NCI-H82 treated with DMSO at 0.1 percent for 48 hours (cell line): ENCODE measurements around the gene ZNF215.
"Not testable (repeated sequence)": the region's sequence is repeated elsewhere in the genome, so short reads cannot be mapped to it uniquely, and the experiment has no call there.

Source experiments
- DNase-seq: peaks from one replicate; lab custom pipeline; 2025; ENCODE audit not compliant: unreplicated experiment; lab: John Stamatoyannopoulos, UW

Gene ZNF215

GRCh38 chr11:6932145-6932544 lies 5.9 kb downstream of the ZNF215 start:
- DNase-seq = no peak

- DNase-seq = no peak
Observed at GRCh38 chr11:6941970-6942369, 15.7 kb downstream of the ZNF215 start.

- no peak for DNase-seq
Observed at GRCh38 chr11:6943131-6943530, 16.9 kb downstream of the ZNF215 start.

GRCh38 chr11:6954248-6954647 lies 28.0 kb downstream of the ZNF215 start:
- DNase-seq = not testable (repeated sequence)

DNA sequence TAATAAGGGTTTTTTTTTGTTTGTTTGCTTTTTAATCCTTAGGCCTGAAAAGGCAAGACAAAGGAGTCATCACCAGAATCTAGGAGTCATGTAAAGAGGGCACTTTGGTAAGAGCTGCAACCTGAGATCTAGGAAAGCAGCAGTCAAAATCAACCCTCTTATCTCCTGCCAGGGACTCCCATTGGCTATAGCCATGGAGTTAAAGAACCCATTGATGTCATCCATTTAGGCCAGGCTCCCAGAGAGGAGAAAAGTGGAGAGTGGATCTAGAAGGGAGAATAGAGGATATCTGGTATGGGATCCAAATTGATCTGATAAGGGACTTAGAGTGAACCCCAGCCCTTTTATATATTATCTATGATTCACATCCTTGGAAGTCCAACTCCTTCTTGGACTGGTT lies 35.9 kb downstream of the ZNF215 start:
- DNase-seq = no peak

- no peak for DNase-seq
Observed at GRCh38 chr11:6962673-6963072, 36.4 kb downstream of the ZNF215 start.

DNA sequence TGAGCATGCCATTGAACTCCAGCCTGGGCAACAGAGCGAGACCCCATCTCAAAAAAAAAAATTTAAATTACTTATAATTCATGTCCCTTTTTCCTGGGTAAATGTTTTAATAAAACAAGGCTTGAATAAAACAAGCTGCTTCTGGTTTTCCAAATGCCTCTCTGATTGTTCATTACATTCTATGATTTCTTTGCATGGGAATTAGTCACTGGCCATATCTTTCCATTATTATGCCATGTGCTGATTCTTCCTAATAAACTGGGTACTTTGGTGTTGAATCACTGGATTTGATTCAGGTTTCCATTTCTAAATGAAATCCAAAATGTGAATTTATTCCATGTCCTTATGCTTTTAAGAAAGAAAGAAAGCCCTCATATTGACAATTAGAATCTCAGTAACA lies 42.6 kb downstream of the ZNF215 start:
- DNase-seq = no peak

DNA sequence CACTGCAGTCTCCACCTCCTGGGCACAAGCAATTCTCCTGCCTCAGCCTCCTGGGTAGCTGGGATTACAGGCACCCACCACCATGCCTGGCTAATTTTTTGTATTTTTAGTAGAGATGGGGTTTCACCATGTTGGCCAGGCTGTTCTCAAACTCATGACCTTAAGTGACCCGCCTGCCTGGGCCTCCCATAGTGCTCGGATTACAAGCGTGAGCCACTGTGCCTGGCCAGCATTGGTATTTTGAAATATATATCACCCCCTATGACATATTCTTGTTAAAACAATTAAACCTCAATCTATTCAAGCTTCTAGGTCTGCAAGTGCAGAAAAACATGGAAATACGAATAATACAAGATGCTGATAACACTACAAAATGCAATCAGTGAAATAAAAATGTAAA lies 43.6 kb downstream of the ZNF215 start:
- not testable (repeated sequence) for DNase-seq

GRCh38 chr11:6979365-6979764 lies 53.1 kb downstream of the ZNF215 start:
- no peak for DNase-seq

DNA sequence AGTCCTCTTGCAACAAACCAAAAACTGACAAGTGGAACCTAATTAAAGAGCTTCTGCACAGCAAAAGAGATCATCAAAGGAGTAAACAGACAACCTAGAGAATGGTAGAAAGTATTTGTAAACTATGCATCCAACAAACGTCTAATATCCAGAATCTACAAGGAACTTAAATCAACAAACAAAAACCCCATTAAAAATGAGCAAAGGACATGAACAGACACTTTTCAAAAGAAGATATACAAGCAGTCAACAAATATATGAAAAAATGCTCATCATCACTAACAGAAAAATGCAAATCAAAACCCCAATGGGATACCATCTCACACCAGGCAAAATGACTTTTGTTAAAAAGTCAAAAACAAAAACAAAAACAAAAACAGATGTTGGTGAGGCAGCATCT lies 60.3 kb downstream of the ZNF215 start:
- DNase-seq = no peak

- DNase-seq = no peak
Observed at GRCh38 chr11:6988506-6988905, 62.3 kb downstream of the ZNF215 start.

DNA sequence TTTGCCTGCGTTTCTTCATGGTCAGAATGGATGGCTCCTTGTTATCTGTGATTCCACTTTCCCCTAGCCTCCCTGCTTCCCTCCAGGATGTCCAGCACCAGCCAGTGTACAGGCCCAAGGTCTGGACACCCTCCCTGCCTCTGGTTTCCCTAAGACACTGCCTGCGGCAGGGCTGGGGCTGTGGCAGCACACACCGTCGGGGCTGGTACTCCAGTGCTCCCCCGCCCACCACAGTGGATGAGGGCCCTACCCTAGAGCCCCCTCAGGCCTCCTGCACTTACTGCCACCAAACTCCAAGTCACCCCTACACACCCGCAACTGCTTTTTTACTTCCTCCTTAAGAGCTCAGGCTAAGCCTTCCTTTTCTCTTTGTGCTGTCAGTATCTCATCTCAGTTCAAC lies 65.0 kb downstream of the ZNF215 start:
- no peak for DNase-seq

DNA sequence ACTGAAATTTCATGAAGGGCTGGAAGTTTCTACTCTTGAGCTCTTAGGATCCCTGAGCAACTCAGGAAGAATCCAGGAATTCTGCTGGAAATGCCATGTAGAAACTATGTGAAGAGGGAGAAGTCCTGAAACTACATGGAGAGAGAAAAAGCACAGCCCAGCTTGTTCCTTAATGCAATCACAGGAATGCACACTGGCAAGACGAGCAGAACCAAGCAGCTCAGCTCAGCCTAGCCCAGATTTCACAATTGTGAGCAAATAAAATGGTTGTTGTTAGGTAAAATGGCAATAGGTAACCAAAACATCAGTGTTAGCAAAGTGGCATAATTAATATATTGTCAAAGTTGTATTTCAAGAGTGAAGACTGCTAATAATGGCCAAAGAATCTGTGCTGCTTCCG lies 65.8 kb downstream of the ZNF215 start:
- no peak for DNase-seq

- DNase-seq = no peak
Observed at GRCh38 chr11:6992457-6993417, 66.5 kb downstream of the ZNF215 start.

DNA sequence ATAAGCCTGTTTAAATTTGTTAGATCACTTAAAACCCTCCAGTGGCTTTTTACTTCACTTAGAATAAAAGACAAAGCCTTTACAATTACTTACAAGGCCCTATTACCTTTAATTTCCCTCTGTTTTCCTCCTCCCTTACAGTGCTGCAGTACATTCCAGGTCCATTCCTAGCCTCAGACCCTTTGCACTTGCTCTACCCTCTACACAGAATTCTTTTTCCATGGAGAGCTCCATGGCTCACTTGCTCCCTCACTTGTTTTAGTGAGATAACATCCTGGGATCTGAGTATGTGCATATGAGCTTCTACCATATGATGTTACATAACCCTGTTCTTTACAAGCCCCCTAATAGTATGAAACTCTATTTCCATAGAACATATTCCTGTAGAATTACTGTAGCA lies 69.5 kb downstream of the ZNF215 start:
- no peak for DNase-seq

DNA sequence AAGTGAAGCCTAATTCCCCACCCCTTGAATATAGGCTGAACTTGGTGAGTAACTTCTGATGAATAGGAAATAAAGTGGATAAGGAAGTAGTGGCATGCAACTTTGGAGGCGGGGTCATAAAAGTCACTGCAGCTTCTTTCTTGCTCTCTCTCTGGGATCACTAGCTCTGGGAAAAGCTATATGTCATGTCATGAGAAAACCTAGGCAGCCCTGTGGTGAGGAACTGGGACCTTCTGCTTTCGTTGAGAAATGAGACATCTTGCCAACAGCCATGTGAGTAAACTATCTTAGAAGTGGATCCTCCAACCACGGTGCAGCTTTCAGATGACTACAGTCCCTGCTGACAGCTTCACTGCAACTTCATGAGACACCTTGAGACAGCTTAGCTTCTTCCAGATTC lies 78.3 kb downstream of the ZNF215 start:
- no peak for DNase-seq
